ENCODE data around the gene PGAP1. TPM values are rescaled to one million over a fixed set of nuclear protein-coding genes. Genes with fewer than 3 reads are reported as not detected.

PGAP1 gene
- total RNA-seq, 1 experiment from 2014 or later, result 6.5 TPM

DNA sequence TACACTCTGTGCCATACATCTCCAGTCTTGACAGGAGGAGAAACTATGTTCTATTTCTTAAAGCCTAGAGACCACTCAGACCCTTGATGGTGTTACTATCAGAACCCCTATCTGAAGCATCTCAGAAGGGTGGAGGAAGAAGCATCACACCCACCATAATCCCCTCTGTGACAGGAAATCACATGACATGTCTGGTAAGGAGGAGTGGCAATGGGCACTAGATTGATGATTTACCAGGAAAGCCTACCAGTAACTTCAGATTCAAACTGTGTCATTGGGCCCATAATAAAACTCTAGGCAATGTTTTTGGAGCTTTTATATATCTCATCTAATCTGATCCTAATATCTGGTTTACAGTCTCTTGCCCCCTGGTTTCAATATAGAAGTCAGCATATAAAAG is 80.2 kb downstream of the PGAP1 start:
- H4K20me1 ChIP-seq (ENCODE audit: insufficient read depth), result no peaks in the 10 kb centered on the region
- DNase-seq, result no peak
- no peaks in the 10 kb centered on the region for H3K4me1 ChIP-seq (replicated peaks; ENCODE audit: insufficient read depth)
- intact Hi-C loops (cut with micrococcal nuclease; ENCODE audit: unreplicated experiment), result no loop called here
- H3F3A ChIP-seq (ENCODE audit: insufficient read depth, low read depth), result no peaks in the 10 kb centered on the region
- H2AFZ ChIP-seq, result no peak overlapping the region
- H3K79me2 ChIP-seq (ENCODE audit: low read depth), result no peaks in the 10 kb centered on the region
- H3K4me3 ChIP-seq, result no peak overlapping the region
- no peaks in the 10 kb centered on the region for H3K9me2 ChIP-seq (ENCODE audit: insufficient read depth)
- no peak overlapping the region for H3K27ac ChIP-seq
- POLR2A ChIA-PET (ENCODE audit: unreplicated experiment), result no interaction called here
- CTCF ChIA-PET, result no interaction called here
- H3K9me3 ChIP-seq (ENCODE audit: insufficient read depth, low read depth), result no peaks in the 10 kb centered on the region
- TF ChIP-seq EZH2 (IDR thresholded peaks at IDR 0.05; ENCODE audit: low read depth), result no peak
- no peak for TF ChIP-seq CTCF (conservative IDR thresholded peaks at IDR 0.05)
- BruUV-seq (replicated peaks), result no TSS peak
- H3K27me3 ChIP-seq (ENCODE audit: insufficient read depth, low read depth), result no peaks in the 10 kb centered on the region
- no peak overlapping the region for H3K4me2 ChIP-seq
- H3K36me3 ChIP-seq (ENCODE audit: low read depth), result no peaks in the 10 kb centered on the region

DNA sequence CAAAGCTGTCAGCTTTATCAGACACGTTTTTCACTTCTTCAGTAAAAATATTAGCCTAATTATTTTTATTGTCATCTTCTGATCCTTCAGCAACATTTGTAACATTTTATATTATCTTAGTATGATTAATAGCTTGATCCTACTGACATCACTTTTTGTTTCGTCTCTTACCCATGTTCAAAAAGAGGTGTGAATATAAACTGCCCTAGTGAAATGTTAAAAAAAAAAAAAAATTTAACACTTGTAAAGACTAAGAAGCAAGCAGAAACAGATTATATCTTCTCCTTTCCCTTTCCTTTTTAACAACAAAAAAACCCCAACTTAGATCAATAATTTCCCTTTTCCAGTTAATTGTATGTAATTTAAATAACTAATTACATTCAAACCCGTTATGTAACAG is 81.1 kb downstream of the PGAP1 start:
- TF ChIP-seq CTCF (conservative IDR thresholded peaks at IDR 0.05) (no peak), EZH2 (IDR thresholded peaks at IDR 0.05; ENCODE audit: low read depth) (no peak)
- no peaks in the 10 kb centered on the region for H3K27me3 ChIP-seq (ENCODE audit: insufficient read depth, low read depth)
- ChIA-PET POLR2A (ENCODE audit: unreplicated experiment) (no interaction called here), CTCF (no interaction called here)
- no peaks in the 10 kb centered on the region for H3K36me3 ChIP-seq (ENCODE audit: low read depth)
- H2AFZ ChIP-seq, result no peak overlapping the region
- no peaks in the 10 kb centered on the region for H3K4me1 ChIP-seq (replicated peaks; ENCODE audit: insufficient read depth)
- no peak overlapping the region for H3K27ac ChIP-seq
- no TSS peak for BruUV-seq (replicated peaks)
- H3F3A ChIP-seq (ENCODE audit: insufficient read depth, low read depth), result no peaks in the 10 kb centered on the region
- intact Hi-C loops (cut with micrococcal nuclease; ENCODE audit: unreplicated experiment), result no loop called here
- no peaks in the 10 kb centered on the region for H3K79me2 ChIP-seq (ENCODE audit: low read depth)
- no peak overlapping the region for H3K4me3 ChIP-seq
- DNase-seq, result no peak
- H3K9me3 ChIP-seq (ENCODE audit: insufficient read depth, low read depth), result no peaks in the 10 kb centered on the region
- H4K20me1 ChIP-seq (ENCODE audit: insufficient read depth), result no peaks in the 10 kb centered on the region
- no peaks in the 10 kb centered on the region for H3K9me2 ChIP-seq (ENCODE audit: insufficient read depth)
- H3K4me2 ChIP-seq, result no peak overlapping the region

- no peak overlapping the region for H3K4me3 ChIP-seq
- no peak overlapping the region for H3K4me2 ChIP-seq
- H3K9me2 ChIP-seq (ENCODE audit: insufficient read depth), result no peaks in the 10 kb centered on the region
- no peaks in the 10 kb centered on the region for H3K36me3 ChIP-seq (ENCODE audit: low read depth)
- no peaks in the 10 kb centered on the region for H3K27me3 ChIP-seq (ENCODE audit: insufficient read depth, low read depth)
- peaks cover 16% of the 10 kb centered on the region for H3K4me1 ChIP-seq (replicated peaks; ENCODE audit: insufficient read depth)
- H2AFZ ChIP-seq, result no peak overlapping the region
- TF ChIP-seq CTCF (conservative IDR thresholded peaks at IDR 0.05) (no peak), EZH2 (IDR thresholded peaks at IDR 0.05; ENCODE audit: low read depth) (no peak)
- BruUV-seq (replicated peaks), result no TSS peak
- intact Hi-C loops (cut with micrococcal nuclease; ENCODE audit: unreplicated experiment), result no loop called here
- DNase-seq, result no peak
- peaks cover 5% of the 10 kb centered on the region; the same call in 1 of the 2 replicates for H3F3A ChIP-seq (ENCODE audit: insufficient read depth, low read depth)
- ChIA-PET CTCF (no interaction called here), POLR2A (ENCODE audit: unreplicated experiment) (no interaction called here)
- no peaks in the 10 kb centered on the region for H3K9me3 ChIP-seq (ENCODE audit: insufficient read depth, low read depth)
- H3K79me2 ChIP-seq (ENCODE audit: low read depth), result no peaks in the 10 kb centered on the region
- H3K27ac ChIP-seq, result no peak overlapping the region
- H4K20me1 ChIP-seq (ENCODE audit: insufficient read depth), result no peaks in the 10 kb centered on the region
Observed at GRCh38 chr2:196840171-196840570, 86.3 kb downstream of the PGAP1 start.
